Fibroblast of pulmonary artery (primary cell): ENCODE measurements around the gene NEURL1.

ENCODE experiments used
- DNase-seq: peaks from one replicate; pipeline ENCODE4 v3.0.0-alpha.2; 2010; ENCODE audit warnings: low read depth
- H3K4me3 ChIP-seq: replicated peaks from 2 replicates; pipeline ENCODE4 v1.5.1; 2011; ENCODE audit warnings: low read depth, mild to moderate bottlenecking, control low read depth, low read length, moderate library complexity
- CTCF ChIP-seq: IDR thresholded peaks from 2 replicates; pipeline ENCODE4 v1.5.1; 2011; ENCODE audit warnings: mild to moderate bottlenecking, control low read depth, low read length, inconsistent platforms; ENCODE audit errors: missing control alignments

Gene NEURL1

GRCh38 chr10:103449208-103450144 is 44.0 kb upstream of the NEURL1 start:
- H3K4me3 ChIP-seq = peak overlapping the region; percentile 10
- no peak for DNase-seq
- no peak for TF ChIP-seq CTCF

- peak overlapping the region; percentile 74 for H3K4me3 ChIP-seq
- TF ChIP-seq CTCF = no peak
- no peak for DNase-seq
Measured at GRCh38 chr10:103450201-103450695, 43.3 kb upstream of the NEURL1 start.

- TF ChIP-seq CTCF = no peak
- DNase-seq = peak; percentile 42
- H3K4me3 ChIP-seq = peak overlapping the region; percentile 74
Measured at GRCh38 chr10:103451091-103451813, 42.3 kb upstream of the NEURL1 start.

GRCh38 chr10:103451831-103452505 is 41.5 kb upstream of the NEURL1 start, which contains the start of gene CALHM2:
Gene CALHM2, minus strand, starts transcription at chr10:103452370. Its CDS starts 2,429 bp downstream, at chr10:103449941.
- peak within 1 kb of the TSS; percentile 74 for H3K4me3 ChIP-seq
- TF ChIP-seq CTCF = no peak
- DNase-seq = peak; percentile 57

- DNase-seq = no peak
- TF ChIP-seq CTCF = no peak
- peak overlapping the region; percentile 74 for H3K4me3 ChIP-seq
Measured at GRCh38 chr10:103452506-103453230, 40.8 kb upstream of the NEURL1 start.

GRCh38 chr10:103454026-103454425 is 39.5 kb upstream of the NEURL1 start:
- no peak for TF ChIP-seq CTCF
- no peak overlapping the region for H3K4me3 ChIP-seq
- no peak for DNase-seq
